ENCODE data around the gene COL9A3. TPM values are rescaled to one million over a fixed set of nuclear protein-coding genes. Genes with fewer than 3 reads are reported as not detected.

The COL9A3 gene
- total and polyA plus RNA-seq, 2 of the 8 experiments (the other 6 are each of a cell fraction or from before 2014, with no cell fraction given) = 21.7 to 80.1 TPM

- Histone ChIP-seq H4K8ac (ENCODE audit: extremely low read depth, insufficient read depth, low read length) (no peak overlapping the region), H3K27ac (ENCODE audit: low read depth, low read length) (no peak overlapping the region), H3K4me1 (replicated peaks in 1 of 4; ENCODE audit: control insufficient read depth in 3 of 4, insufficient read depth in 4 of 4, low read length in 3 of 4) (peaks cover 0 to 3% (median 0%) of the 10 kb centered on the region in 4 experiments; a peak in 3 of 7 replicates), H3K4me2 (ENCODE audit: insufficient read depth in 1 of 2, low read depth in 2 of 2, low read length in 2 of 2) (no peak overlapping the region), H4K5ac (ENCODE audit: insufficient read length, low read depth, low read length) (no peak overlapping the region), H3K36me3 (ENCODE audit: control insufficient read depth in 2 of 4, insufficient read depth in 4 of 4, low read length in 3 of 4) (peaks cover 0 to 18% (median 3%) of the 10 kb centered on the region in 4 experiments; a peak in 3 of 8 replicates), H3K9me3 (ENCODE audit: insufficient read depth in 2 of 2, low read depth in 1 of 2, low read length in 1 of 2) (no peaks in the 10 kb centered on the region), H3K18ac (ENCODE audit: extremely low read depth, low read length) (no peak overlapping the region), H3K56ac (replicated peaks; ENCODE audit: insufficient read length, low read depth, low read length) (no peak overlapping the region), H2BK12ac (ENCODE audit: low read depth, low read length) (no peak overlapping the region), H2BK20ac (ENCODE audit: low read length) (no peak overlapping the region), H3K79me1 (ENCODE audit: low read depth, low read length) (no peaks in the 10 kb centered on the region), H3K23me2 (ENCODE audit: low read depth, low read length) (no peaks in the 10 kb centered on the region), H3K4ac (replicated peaks; ENCODE audit: insufficient read length, low read depth, low read length) (no peak overlapping the region), H2BK15ac (ENCODE audit: low read length) (no peak overlapping the region), H3K27me3 (replicated peaks in 1 of 4; ENCODE audit: control insufficient read depth in 3 of 4, extremely low read depth in 1 of 4, insufficient read depth in 3 of 4, low read length in 3 of 4) (no peaks in the 10 kb centered on the region), H3K23ac (ENCODE audit: insufficient read length) (no peak overlapping the region), H3K4me3 (ENCODE audit: extremely low read depth in 1 of 4, insufficient read depth in 2 of 4, low read depth in 3 of 4, low read length in 4 of 4) (no peak overlapping the region), H2BK5ac (ENCODE audit: low read depth, low read length) (no peak overlapping the region), H3K14ac (ENCODE audit: insufficient read length) (no peak overlapping the region), H3K79me2 (ENCODE audit: control insufficient read depth in 1 of 2, insufficient read depth in 2 of 2, low read length in 2 of 2) (no peaks in the 10 kb centered on the region), H2BK120ac (replicated peaks; ENCODE audit: low read depth, low read length) (no peak overlapping the region), H3K9ac (replicated peaks in 1 of 4; ENCODE audit: extremely low read depth in 1 of 4, low read depth in 3 of 4, low read length in 3 of 4) (no peak overlapping the region), H2AK5ac (ENCODE audit: low read depth, low read length) (no peak overlapping the region), H4K20me1 (replicated peaks in 1 of 2; ENCODE audit: control insufficient read depth in 1 of 2, insufficient read depth in 2 of 2, low read length in 2 of 2) (peaks cover 2 to 4% of the 10 kb centered on the region in 2 experiments), H2AFZ (ENCODE audit: low read length) (no peak overlapping the region), H4K91ac (replicated peaks; ENCODE audit: insufficient read length, low read length) (no peak overlapping the region)
- FAIRE-seq = no peak
- POLR2A ChIA-PET (ENCODE audit: partially characterized antibody) = interaction anchor here (2.0 to 4.0 kb wide), 2 partner anchors 12 to 29 kb away, joined by 8 to 17 read pairs; no protein-coding TSS in a partner anchor
- CTCF ChIA-PET (ENCODE audit: partially characterized antibody) = interaction anchor here (0.8 kb wide), 1 partner anchor 21 kb away, joined by 3 read pairs; no protein-coding TSS in a partner anchor
- no peak for DNase-seq (ENCODE audit: low read depth in 1 of 2, low spot score in 2 of 2)
- WGBS, 2 experiments (ENCODE audit: extremely low coverage in 1 of 2, insufficient coverage in 1 of 2, insufficient read length in 1 of 2, insufficient replicate concordance in 2 of 2, low coverage in 1 of 2, low lambda C conversion rate in 2 of 2, missing lambda C conversion rate in 1 of 2) = 98% methylated on average over 7 of the region's 7 CpGs; no CpG with 5 or more reads in 1 of the 2 experiments
- TF ChIP-seq, protein P1, sequence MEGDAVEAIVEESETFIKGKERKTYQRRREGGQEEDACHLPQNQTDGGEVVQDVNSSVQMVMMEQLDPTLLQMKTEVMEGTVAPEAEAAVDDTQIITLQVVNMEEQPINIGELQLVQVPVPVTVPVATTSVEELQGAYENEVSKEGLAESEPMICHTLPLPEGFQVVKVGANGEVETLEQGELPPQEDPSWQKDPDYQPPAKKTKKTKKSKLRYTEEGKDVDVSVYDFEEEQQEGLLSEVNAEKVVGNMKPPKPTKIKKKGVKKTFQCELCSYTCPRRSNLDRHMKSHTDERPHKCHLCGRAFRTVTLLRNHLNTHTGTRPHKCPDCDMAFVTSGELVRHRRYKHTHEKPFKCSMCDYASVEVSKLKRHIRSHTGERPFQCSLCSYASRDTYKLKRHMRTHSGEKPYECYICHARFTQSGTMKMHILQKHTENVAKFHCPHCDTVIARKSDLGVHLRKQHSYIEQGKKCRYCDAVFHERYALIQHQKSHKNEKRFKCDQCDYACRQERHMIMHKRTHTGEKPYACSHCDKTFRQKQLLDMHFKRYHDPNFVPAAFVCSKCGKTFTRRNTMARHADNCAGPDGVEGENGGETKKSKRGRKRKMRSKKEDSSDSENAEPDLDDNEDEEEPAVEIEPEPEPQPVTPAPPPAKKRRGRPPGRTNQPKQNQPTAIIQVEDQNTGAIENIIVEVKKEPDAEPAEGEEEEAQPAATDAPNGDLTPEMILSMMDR (IDR thresholded peaks at IDR 0.05; ENCODE audit: control extremely low read depth in 1 of 3, insufficient read depth in 1 of 3, low read depth in 1 of 3, low read length in 3 of 3) = no peak
- TF ChIP-seq SP2 (IDR thresholded peaks at IDR 0.05; ENCODE audit: low read length) = no peak
Observed at GRCh38 chr20:62844182-62844581, 27.3 kb downstream of the COL9A3 start.

Measured in H1 (cell line).